ENCODE results near the gene RBM5.

Gene RBM5

DNA sequence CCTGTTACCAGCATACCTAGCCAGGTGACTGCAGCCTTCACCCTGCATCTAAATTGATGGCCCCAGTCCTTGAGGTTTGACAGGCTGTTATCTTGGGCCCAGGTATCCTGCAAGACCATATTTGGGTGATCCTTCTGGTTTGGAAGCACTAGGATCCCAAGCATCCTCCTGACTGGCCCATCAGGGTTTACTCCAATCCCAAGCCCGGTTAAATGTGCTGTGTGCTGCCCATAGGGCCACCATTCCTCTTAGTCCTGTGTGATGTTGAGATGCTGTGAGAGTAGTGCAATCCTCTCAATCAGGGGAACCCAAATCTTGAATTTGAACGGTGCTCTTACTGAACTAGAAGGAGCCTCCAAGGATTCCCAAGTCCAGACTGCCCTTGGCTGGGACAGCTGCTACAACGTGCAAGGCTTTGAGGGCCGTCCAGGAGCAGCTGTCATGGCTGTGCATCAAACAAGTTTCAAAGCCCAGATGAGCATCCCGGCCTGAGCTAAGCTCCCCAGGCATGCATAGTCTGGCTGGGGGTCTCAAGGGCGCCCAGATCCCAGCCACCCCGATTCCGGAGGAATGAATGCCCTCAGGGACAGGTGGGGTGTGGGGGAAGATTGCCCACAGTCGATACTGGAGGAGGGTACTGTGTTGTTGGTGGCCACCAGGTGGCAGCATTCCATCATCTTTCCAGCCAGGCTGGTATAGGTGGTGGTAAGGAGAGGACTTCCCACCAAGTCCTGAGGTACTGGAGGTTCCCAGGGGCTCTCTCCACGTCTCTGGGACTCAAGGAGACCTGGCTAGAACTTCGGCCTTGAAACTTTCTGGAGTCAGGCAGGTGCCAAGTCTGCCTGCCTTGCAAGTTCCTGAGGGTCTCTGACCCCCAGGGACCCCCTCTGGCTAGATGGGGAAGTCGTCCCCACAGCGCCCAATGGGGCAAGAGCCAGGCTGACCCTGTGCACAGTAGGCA, 32.6 kb downstream of the RBM5 start:
- peak; percentile 93 for DNase-seq (ENCODE audit: low spot score)

DNA sequence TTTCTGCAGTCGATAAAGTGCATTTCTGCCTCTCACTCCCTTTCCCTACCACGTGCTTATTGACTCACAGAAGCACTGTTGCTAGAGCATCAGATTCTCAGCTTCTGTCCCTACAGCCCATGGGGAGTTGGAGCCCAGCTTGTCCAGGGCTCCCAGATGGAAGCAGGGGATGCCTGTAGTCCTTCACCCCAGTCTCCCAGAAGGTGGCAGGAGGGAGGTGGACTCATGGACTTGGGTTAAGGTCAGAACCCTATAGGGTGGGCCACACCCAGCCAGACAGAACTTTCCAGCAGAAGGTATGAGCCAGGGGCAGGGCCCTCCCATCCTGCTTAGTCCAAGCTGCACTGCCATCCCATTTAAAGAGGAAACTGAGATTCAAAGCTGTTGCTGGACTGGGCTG, 33.4 kb downstream of the RBM5 start:
- no peak for DNase-seq (ENCODE audit: low spot score)

- no peak for DNase-seq (ENCODE audit: low spot score)
Observed at GRCh38 chr3:50122661-50123391, 34.1 kb downstream of the RBM5 start.

DNA sequence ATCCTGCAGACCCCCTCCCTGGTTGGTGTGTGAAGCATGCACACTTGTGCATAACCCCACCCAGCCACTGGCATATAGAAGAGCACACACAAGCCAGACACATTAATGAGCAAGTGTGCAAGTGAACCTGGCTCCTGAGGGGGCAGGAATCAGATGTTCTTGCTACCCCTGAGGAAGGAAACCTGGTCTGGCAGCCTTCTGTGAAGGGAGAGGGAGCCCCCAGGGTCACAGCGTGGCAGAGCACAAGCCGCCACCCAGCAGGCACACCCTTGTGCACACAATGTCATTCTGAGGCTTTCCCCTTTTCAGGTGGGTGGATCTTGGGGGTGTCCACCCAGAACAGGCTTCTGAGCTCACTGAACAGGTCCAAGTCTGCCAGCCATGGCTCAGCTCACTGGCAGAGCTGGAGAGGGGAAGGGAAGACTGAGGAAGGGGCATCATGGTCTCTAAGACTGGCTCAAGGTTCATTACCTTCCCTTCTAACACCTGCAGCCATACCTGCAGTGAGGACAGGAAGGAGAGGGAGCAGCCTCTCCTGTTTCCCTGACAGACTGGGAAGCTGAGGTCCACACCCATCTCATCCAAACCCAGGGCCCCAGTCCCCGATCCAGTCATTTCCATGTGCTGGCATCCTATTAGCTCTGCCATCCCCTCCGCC, 34.8 kb downstream of the RBM5 start:
- DNase-seq (ENCODE audit: low spot score) = no peak

DNA sequence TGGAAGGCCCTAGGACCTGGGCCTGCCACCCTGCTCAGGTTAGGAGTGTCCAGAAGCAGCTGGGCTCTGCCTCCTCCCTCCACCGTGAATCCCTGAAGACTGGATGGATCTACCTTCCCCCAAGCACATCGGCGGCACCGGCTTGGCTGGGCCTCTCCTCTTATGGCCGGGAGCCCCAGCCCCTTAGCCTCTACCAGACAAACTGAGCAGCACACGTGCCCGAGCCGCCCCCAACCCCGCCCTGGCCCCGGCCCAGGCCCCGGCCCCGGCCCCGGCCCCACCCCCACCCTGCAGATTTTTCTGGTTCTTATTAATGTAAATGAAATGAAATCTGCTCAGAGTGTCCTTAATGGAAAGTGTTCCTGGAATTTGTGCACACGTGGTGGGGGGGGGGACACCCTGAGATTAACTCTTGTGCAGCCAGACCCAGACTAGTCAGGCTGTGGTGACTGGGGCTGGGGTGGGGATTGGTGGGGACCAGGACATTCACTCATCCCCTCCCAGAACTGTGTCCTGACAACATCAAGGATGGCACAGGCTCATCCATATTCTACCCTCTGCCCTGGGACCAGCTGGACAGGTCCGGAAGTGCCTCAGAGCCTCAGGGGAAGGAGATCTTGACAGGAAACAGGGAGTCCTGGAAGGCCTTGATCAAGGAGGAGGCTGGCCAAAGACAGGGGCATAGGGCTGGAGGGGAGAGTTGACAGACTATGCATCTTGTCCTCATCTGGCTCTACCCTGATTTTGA, 35.5 kb downstream of the RBM5 start:
- DNase-seq (ENCODE audit: low spot score) = no peak

DNA sequence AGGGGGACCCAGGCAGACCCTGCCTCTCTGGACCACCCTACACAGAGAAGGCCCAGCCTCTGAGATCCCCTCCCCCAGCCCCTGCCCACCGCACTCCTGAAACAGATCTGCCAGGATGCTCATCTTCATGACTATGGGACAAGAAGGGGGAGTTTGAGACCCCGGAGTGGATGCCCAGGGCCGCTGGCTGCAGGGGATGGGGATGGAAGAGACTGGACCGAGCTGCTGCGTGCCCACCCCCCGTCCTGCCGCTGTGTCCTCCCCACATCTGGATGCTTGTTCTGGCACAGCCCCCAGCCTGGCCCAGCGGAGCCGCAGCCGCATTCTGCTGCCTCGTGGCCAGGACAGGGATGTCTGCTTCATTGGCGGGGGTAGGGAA, 36.1 kb downstream of the RBM5 start:
- DNase-seq (ENCODE audit: low spot score) = no peak

DNA sequence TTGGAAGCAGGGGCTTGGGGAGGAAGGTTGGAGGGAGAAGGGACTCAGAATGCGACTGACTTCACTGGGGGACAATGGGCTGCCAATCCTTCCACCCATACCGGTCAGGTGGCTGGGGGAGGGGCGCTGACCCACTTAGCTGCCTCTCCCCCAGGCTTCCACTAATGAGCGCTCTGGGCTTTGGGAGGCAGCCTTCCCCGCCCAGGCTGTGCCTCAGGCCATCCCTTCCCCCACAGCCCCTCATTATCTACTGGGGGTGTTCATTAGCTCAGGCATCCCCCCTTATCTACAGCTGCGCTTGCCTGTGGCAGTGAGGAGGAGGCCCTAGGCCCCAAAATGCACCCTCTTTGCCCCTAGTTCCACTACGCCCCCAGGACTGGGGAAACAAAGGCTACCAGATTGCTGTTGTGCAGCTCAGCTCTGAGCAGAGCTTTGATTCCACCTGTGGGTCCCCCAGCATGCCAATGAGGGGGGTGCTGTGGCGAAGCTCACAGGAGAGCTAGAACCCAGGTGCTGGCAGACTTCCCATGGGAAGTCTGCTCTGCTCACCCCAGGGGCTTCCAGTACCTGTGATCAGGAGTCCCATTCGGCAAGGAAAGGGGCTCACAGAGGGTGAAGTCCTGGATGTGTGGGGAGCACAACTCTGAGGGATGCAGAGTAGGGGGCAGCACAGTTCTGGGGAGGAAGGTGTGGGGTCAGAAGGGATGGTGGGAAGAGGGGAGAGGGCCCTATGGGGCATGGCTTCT, 37.0 kb downstream of the RBM5 start:
- no peak for DNase-seq (ENCODE audit: low spot score)

DNA sequence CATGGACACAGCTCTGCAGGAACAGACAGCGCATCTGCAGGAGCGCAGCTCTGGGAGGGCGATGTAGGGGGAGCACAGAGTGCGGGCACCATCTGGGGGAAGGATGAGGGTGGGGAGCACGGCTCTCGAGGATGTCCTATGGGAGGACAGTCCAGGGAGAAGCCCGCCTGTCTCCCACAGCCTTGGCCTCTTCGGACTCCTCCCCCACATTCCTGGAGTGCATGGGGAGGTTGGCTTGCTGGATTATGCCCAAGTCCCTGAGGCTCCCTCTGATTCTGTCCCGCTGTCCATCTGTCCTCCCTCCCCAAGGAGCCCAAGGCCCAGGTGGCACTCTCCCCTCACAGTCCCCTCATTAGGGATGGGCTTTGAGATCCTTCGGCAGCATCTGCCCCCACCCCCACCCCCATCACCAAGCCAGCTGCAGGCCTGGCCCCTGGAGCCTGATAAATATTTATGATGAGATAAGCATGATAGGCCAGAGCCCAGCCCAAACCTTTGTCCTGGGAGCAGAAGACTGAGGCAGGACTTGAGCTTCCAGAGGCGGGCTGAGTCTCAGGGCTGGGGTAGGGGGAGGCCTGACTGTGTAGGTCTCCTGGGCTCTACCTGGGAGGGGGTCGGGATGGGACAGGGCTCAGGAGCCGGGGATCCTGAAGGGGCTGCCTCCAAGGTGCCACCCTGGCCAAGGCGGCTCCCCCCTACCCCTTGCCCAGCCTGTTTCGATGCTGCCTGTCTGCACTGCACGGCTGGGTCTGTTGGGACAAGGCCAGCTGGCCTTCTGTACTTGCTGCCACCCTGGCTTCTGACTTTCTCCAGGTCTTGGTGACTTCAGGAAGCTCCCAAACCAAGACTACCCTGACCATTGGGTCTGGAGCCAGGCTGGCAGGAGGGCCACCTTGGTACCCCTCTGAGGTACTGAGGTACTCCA, 37.8 kb downstream of the RBM5 start:
- no peak for DNase-seq (ENCODE audit: low spot score)

GRCh38 chr3:50127251-50127691, 38.6 kb downstream of the RBM5 start:
- no peak for DNase-seq (ENCODE audit: low spot score)

DNA sequence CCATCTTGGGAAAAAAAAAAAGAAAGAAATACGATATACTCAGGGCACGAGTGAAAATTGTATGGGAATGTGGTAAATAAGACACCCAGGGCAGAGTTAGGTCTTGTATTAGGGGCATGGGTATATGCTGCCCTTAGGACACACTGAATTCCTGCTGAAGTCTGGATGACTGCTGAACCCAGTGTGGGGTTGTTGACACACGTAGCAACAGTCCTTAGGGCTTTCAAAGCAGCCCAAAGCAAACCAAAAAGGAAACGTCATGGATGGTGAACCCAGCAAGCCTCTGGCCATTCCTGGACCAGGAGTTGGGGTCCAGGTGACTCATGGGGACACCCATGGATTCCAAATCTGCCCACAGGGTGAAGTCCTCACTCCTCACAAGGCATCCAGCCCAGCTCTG, 39.3 kb downstream of the RBM5 start:
- DNase-seq (ENCODE audit: low spot score) = no peak

- no peak for DNase-seq (ENCODE audit: low spot score)
Observed at GRCh38 chr3:50130436-50130835, 41.7 kb downstream of the RBM5 start.

GRCh38 chr3:50132421-50133282, 43.9 kb downstream of the RBM5 start:
- DNase-seq (ENCODE audit: low spot score) = no peak

DNA sequence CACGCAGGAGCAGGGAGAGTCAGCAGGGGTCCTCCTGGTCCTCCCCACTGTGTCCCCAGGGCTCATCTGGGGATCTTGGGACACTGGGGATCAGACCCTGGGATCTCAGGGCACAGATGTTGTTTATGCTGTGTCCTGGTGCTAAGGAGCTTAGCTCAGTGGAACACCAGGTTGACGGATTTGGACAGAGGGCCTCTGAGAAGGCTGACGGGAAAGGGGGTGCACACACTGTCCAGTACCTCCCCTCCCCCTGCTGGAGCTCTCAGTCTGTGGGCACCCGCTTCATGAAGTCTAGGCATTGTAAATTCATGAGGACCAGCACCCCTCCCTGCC, 44.5 kb downstream of the RBM5 start:
- no peak for DNase-seq (ENCODE audit: low spot score)

GRCh38 chr3:50134367-50134766, 45.6 kb downstream of the RBM5 start:
- DNase-seq (ENCODE audit: low spot score) = no peak

DNA sequence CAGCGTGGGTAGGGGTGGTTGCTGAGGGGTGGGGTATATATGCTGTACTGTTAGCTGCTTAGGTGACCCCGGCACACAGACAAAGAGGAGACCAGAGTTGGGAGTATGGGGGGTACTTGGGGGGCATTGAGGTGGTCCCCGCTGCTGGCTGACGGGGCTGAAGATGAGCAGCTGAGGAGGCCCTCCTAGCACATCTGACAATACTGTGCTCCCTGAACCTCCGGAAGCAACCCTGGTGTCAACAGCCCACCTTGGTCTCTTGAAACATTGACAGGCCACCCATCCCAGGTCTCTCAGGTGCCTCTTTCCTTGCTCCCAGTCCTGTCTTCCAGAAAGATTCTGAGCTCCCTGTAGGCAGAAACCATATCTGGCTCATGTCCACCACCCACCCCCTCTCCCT, 47.2 kb downstream of the RBM5 start:
- no peak for DNase-seq (ENCODE audit: low spot score)

DNA sequence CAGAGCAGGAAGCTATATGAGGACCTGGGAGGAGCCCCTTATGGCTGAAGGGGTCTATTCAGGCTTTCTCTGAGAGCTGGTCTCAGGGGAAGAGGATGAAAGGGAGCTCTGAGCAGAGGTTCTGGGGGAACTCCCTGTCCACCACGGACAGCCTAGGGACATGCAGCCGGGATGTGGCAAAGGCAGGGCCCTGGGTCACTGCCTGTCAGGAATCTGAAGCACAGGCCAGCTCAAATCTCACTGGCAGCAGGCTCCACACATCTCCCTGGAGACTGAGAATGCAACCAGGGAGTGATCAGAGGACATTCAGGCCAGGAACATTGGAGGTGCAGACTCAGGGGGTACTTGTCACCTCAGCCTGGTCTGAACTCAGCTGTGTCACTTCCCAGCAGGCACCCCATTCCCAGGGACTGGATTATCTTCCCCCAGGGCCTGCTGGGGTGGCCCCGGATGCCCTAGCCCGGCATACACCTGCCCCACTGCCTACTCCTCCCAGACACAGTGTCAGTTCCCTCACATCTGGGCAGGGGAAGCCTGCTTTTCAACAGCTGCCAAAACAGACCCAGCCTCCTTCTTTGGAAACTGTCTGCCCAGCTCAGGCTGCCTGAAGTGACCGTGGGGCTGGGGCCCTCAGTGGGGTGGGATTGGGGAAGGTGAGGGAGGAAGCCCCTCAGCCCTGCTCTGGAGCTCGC, 48.1 kb downstream of the RBM5 start:
- no peak for DNase-seq (ENCODE audit: low spot score)

DNA sequence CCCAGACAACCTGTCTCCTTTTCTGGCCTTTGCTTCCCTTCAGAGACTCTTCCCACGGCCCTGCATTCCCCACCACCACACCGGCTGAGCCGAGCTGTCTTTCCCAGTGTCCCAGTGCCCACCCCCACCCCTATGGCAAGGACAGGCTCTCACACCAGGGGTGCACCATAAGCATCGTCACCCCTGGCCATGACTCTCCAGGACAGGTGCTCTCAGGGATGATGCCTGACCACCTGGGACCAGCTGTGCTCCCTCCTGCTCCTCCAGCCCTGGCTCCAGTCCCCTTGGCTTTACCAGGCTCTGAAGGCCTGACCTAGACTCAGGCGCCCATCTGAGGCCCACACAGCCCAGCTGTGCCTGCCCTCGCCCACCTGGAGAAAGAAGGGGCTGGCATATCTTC, 48.8 kb downstream of the RBM5 start:
- DNase-seq (ENCODE audit: low spot score) = no peak

GRCh38 chr3:50138266-50139200, 49.8 kb downstream of the RBM5 start:
- DNase-seq (ENCODE audit: low spot score) = no peak

Measured in HuH-7 (cell line).